Measurements from ENCODE around the gene MIX23.
"Not testable (repeated sequence)": the region's sequence is repeated elsewhere in the genome, so short reads cannot be mapped to it uniquely, and the experiment has no call there.

Gene MIX23

GRCh38 chr3:122392868-122393844, 10.1 kb upstream of the MIX23 start:
- no peak for DNase-seq (ENCODE audit: low read depth in 2 of 2, low spot score in 1 of 2)

DNA sequence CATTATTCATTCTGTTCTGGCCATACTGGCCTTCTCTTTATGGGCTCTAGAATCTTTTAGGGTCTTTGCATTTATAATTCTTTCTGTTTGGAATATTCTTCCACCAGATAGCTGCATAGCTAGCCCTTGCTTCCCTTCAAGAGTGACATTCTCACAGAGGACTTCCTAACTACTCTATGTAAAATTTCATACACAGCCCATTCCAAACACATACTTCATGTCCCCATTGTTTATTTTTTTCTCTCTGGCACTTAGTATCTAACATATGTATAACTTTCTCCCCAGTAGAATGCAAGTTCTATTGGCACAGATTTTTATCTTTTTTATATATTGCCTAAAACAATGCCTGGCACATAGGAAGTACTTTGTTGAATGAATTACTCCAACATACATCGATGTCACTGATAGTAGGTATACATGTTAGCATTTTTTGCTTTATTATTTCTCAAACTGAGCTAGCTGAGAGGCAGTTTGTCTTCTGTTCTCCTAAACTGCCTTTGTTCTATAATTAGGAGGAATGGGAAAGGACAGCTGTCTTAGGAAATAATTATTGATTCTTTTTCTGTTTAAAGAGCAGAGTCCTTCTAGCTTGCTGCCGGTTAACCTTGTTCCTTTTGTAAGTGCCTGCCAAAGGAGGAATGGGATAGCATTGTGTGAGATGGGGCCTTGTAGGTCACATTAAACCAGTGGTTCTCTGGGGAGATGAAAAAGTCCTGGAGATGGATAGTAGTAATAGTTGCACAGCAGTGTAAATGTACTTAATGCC, 8.8 kb upstream of the MIX23 start:
- DNase-seq (ENCODE audit: low read depth in 2 of 2, low spot score in 1 of 2): no peak

GRCh38 chr3:122390665-122391064, 7.6 kb upstream of the MIX23 start:
- DNase-seq (ENCODE audit: low read depth in 2 of 2, low spot score in 1 of 2): no peak

- DNase-seq (ENCODE audit: low read depth in 2 of 2, low spot score in 1 of 2): no peak
These were observed 6.9 kb upstream of the MIX23 start for GRCh38 chr3:122389892-122390291.

GRCh38 chr3:122389197-122389596, 6.2 kb upstream of the MIX23 start:
- DNase-seq (ENCODE audit: low read depth in 2 of 2, low spot score in 1 of 2): no peak

DNA sequence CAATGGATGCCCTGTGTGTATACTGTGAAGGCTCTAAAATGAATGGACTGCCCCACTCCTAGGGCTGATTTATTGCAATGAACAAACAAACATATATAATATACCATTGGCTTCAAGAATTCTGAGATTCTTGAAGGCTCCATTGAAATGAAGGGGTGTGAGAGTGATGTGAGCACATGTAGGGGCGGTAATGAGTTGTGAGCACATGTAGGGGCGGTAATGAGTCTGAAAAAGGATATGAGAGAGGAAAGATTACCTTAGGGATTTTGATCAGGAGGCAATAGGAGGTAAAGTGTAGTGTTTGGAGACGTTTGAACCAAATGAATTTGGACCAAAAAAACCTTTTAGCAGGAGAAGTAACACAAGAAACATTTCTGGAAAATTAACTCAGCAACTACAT, 4.7 kb upstream of the MIX23 start:
- no peak for DNase-seq (ENCODE audit: low read depth in 2 of 2, low spot score in 1 of 2)

DNA sequence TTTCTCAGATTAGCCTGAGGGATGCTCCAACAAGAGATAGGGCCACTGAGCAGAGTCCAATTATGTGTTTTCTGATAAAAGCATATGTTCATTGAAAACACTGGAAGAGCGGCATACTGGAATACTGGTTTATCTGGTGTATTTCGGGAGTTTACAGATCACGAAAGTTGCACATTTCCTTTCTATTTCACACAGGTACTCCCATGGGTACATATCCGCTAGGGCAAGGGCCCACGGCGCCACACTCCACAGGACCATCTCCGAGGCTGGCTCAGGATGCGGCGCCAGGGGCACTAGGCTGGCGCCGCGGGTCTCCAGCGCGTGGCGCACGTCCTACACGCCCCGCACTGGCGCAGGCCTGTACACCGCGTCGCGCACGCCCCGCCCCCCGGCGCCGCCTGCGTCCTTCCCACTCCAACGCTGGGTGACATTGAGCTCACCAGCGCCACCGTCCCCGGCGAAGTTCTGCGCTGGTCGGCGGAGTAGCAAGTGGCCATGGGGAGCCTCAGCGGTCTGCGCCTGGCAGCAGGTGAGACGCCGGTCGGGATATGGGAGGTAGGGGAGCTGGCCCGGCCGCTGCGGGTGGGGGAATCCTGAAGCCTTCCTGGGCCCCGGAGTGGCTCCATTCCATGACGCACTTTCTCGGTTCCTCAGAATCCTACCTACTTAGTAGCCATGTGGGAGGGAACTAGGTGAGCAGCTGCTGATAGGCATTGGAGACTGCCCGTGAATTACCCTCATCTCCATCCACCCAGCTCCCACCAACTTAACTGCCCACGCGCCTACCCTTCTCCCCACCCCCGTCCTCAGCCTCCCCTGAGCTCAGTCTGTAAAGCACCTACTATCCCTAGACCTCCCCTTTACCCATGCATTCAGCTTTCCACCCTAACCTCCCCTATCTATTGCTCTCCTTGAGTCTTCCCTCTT, 1.0 kb upstream of the MIX23 start, which contains the start of gene FAM162A:
TSS of gene FAM162A (plus strand) at position 412 of the 927 bp plus-strand sequence. CDS start at position 496, 84 bp downstream.
- peak; percentile 75 to 82 for DNase-seq (ENCODE audit: low read depth in 2 of 2, low spot score in 1 of 2)

DNA sequence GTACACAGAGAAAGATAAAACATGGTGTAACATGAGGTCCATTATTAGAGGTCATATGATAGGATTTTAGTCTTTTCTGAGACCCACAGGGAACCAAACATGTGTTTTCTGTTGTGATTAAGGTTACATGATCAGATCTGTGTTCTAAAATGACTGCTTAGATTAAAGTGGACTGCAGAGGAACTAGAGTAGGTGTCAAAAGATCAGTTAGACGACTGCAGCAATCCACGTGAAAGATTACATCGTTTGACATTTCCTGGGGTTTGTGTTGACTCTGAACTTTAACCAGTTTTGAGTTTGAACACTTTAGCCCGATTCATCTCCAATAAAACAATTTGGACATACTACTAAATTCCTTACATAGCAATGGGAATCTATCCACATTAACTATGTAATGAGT, 5.1 kb downstream of the MIX23 start:
- no peak for DNase-seq (ENCODE audit: low read depth in 2 of 2, low spot score in 1 of 2)

- no peak for DNase-seq (ENCODE audit: low read depth in 2 of 2, low spot score in 1 of 2)
These were observed 9.0 kb downstream of the MIX23 start for GRCh38 chr3:122374034-122374433.

GRCh38 chr3:122366379-122366749, 16.7 kb downstream of the MIX23 start:
- DNase-seq (ENCODE audit: low read depth in 2 of 2, low spot score in 1 of 2): no peak

GRCh38 chr3:122365582-122366378, 17.3 kb downstream of the MIX23 start:
- not testable (repeated sequence) for DNase-seq (ENCODE audit: low read depth in 2 of 2, low spot score in 1 of 2)

DNA sequence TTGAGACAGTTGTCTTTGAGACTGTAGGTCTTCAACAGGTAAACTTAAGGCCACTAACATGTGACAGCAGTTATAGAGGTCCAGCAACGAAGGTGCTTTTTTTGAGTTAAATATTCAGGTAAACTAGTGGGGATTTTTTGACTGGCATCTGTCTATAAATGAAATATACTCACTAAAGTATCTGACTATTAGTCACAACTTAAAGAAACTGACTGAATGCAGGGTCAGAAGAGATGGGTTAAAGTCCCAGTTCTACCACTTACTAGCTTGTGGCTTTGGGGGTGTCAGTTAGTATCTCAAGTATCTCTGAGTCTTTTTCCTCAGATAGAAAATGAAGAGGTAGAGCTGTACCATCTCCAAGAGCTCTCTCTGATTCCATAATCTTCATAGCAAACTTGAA, 18.0 kb downstream of the MIX23 start:
- no peak for DNase-seq (ENCODE audit: low read depth in 2 of 2, low spot score in 1 of 2)

DNA sequence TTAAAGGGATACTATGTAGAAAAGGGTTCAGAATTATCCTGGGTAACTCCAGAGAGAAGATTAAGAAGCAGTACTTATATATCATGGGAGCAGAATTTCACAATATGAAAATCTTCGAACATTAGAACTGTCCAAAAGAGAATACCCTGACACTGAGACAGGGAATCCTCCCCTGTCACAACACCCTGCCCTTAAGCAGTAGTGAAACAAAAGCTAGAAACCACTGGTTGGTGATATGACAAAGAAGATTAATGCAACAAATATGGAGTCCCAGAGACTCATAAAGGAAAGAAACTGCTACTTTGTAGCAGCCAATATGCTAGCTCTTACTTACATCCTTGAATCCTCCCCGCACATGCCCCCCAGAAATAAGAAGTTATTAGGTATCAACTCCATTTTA, 18.5 kb downstream of the MIX23 start:
- no peak for DNase-seq (ENCODE audit: low read depth in 2 of 2, low spot score in 1 of 2)

GRCh38 chr3:122362026-122362425, 21.0 kb downstream of the MIX23 start:
- no peak for DNase-seq (ENCODE audit: low read depth in 2 of 2, low spot score in 1 of 2)

DNA sequence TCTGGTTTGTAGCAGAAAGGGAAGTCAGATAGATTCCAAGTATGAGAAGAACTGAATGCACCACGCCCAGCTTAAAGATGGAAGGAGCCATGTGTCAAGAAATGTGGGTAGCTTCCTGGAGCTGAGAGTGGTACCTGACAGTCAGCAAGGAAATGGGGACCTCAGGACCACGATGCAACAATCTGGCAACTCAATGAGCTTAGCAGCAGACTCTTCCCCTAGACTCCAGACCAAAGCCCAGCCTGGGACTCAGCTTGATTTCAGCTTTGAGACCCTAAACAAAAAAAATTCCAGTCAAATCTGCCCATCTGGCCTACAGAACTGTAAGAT, 24.4 kb downstream of the MIX23 start:
- DNase-seq (ENCODE audit: low read depth in 2 of 2, low spot score in 1 of 2): no peak

- no peak for DNase-seq (ENCODE audit: low read depth in 2 of 2, low spot score in 1 of 2)
These were observed 25.0 kb downstream of the MIX23 start for GRCh38 chr3:122357828-122358702.

DNA sequence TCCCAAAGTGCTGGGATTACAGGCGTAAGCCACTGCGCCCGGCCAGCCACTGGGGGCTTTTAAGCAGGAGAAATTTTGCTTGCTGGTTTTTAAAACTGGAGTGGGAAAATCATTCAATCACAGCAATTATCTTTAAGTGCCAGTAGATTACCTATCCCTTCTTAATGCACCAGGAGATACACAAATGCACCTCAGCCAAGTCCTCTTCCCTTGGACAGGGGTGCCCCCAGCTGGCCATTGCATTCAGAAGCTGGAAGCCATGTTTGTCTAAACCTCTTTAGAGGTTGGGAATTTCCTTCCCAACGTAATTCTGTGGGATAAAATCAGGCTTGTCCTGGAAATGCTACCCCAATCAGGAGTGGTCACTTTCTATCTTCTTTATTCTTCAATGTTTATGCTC, 26.6 kb downstream of the MIX23 start:
- no peak for DNase-seq (ENCODE audit: low read depth in 2 of 2, low spot score in 1 of 2)

- no peak for DNase-seq (ENCODE audit: low read depth in 2 of 2, low spot score in 1 of 2)
These were observed 27.4 kb downstream of the MIX23 start for GRCh38 chr3:122355612-122356011.

- no peak for DNase-seq (ENCODE audit: low read depth in 2 of 2, low spot score in 1 of 2)
These were observed 29.1 kb downstream of the MIX23 start for GRCh38 chr3:122353893-122354401.

Measured in stimulated activated CD8-positive, alpha-beta memory T cell treated with anti-CD3 and anti-CD28 coated beads, Interleukin-4, amount 100 ng/mL, for 4 hours (primary cell).